Brain microvascular endothelial cell (primary cell): ENCODE results near the gene LTBP3.

Source experiments
- DNase-seq: peaks from one replicate; pipeline ENCODE4 v3.0.0-alpha.2; 2020
- H3K27ac ChIP-seq: fragments of 250-450 bp; sonication (Bioruptor Pico); 2 replicates; pipeline ENCODE4 v1.5.1; 2020; ENCODE audit warnings: mild to moderate bottlenecking, moderate library complexity
- H3K27me3 ChIP-seq: fragments of 250-450 bp; sonication (Bioruptor Pico); replicated peaks from 2 replicates; pipeline ENCODE4 v1.5.1; 2020; ENCODE audit warnings: mild to moderate bottlenecking
- H3K36me3 ChIP-seq: fragments of 250-450 bp; sonication (Bioruptor Pico); replicated peaks from 2 replicates; pipeline ENCODE4 v1.5.1; 2020; ENCODE audit warnings: mild to moderate bottlenecking
- H3K4me3 ChIP-seq: 2 replicates; pipeline ENCODE4 v1.5.1; 2011; ENCODE audit warnings: low read depth, mild to moderate bottlenecking, control low read depth, low read length, moderate library complexity
- in situ Hi-C: cut with HindIII; loops from 2 replicates; pipeline ENCODE4 v1.10.0; 2017; ENCODE audit warnings: low sequenced_read_pairs, low pct_ligation_motif_present
- TF ChIP-seq, protein P1 (sequence below): IDR thresholded peaks from 2 replicates; pipeline ENCODE4 v1.5.1; 2011; ENCODE audit warnings: low read depth, mild to moderate bottlenecking, moderate library complexity, low read length, control low read depth, inconsistent platforms; ENCODE audit errors: missing control alignments

The LTBP3 gene

DNA sequence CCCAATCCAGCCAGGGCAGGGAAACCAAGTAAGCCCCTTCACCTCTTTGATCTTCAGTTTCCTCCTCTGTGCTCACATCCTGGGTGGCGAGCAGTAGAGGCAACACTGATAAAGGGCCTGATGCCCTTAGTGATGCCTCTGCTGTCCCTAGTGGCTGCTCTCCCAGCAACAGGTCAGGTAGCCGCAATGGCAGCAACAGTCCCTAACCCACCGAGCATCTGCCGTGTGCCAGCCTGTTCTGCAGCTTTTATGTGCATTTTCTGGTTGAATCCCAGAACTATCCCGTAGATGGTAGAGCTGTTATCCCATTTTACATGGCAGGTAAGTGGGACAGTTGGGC is 28.0 kb downstream of the LTBP3 start:
- Histone ChIP-seq H3K36me3 (peaks cover 72% of the 10 kb centered on the region), H3K4me3 (no peak overlapping the region), H3K27me3 (no peaks in the 10 kb centered on the region), H3K27ac (no peak overlapping the region)
- TF ChIP-seq, protein P1, sequence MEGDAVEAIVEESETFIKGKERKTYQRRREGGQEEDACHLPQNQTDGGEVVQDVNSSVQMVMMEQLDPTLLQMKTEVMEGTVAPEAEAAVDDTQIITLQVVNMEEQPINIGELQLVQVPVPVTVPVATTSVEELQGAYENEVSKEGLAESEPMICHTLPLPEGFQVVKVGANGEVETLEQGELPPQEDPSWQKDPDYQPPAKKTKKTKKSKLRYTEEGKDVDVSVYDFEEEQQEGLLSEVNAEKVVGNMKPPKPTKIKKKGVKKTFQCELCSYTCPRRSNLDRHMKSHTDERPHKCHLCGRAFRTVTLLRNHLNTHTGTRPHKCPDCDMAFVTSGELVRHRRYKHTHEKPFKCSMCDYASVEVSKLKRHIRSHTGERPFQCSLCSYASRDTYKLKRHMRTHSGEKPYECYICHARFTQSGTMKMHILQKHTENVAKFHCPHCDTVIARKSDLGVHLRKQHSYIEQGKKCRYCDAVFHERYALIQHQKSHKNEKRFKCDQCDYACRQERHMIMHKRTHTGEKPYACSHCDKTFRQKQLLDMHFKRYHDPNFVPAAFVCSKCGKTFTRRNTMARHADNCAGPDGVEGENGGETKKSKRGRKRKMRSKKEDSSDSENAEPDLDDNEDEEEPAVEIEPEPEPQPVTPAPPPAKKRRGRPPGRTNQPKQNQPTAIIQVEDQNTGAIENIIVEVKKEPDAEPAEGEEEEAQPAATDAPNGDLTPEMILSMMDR = peak; percentile 66
- DNase-seq = no peak
- in situ Hi-C loops = no loop called here

DNA sequence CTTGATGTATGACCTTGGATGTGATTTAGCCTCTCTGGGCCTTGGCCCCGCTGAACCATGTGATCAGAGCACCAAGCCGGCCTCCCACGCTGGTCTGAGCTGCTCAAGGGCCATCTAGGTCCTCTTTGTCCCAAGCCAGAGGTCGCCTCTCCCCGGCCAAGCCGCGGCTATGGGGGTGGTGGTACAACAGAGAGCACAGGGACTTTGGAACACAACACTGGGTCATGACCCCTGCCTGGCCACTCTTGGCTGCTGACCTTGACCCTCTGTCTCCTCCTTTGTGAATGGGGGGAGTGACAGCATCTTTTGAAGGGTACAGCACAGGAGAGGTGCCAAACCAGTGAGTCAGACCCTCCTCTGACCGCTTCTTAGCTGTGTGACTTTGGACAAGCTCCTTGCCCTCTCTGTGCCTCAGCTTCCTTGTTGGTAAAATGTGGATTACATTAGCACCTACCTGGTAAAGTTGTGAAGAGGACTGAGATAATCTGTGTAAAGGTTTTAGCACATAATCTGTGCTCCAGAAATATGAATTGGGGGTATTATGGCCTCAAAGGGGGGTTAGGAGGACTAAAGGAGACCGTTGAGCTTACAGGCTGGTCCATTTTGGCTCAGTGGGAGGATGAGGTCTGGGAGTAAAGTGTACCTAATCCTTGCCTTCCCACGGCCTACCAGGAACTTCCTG is 28.5 kb downstream of the LTBP3 start:
- in situ Hi-C loops = no loop called here
- Histone ChIP-seq H3K36me3 (peaks cover 69% of the 10 kb centered on the region), H3K4me3 (no peak overlapping the region), H3K27ac (no peak overlapping the region), H3K27me3 (no peaks in the 10 kb centered on the region)
- DNase-seq = no peak
- TF ChIP-seq, protein P1 = no peak

DNA sequence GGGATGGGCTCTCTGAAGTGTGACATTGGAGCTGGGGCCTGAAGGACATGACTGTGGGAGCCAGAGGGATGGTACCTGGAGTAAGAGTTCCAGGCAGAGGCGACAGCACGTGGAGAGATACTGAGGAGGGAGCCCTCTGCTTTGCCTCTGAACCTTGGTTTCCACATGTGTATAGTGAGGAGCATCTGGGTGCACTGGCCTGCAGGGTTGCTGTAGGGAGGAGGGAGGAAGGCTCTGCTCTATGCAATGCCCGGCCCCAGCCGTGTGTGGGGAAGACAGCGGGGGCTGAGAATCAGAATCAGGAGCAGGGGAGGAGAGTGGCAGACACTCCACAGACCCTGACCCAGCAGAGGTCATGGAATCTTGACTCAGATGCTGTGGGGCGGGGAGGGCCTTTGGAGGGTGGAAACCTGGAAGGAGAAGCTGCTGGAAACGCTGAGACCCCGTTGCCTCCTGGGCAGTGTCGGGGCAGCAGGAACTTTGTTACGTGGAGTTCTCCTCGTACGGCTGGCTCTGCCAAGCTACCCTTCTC is 29.3 kb downstream of the LTBP3 start:
- Histone ChIP-seq H3K36me3 (peaks cover 64% of the 10 kb centered on the region), H3K27me3 (no peaks in the 10 kb centered on the region), H3K27ac (no peak overlapping the region), H3K4me3 (no peak overlapping the region)
- in situ Hi-C loops = no loop called here
- TF ChIP-seq, protein P1 = no peak
- no peak for DNase-seq

DNA sequence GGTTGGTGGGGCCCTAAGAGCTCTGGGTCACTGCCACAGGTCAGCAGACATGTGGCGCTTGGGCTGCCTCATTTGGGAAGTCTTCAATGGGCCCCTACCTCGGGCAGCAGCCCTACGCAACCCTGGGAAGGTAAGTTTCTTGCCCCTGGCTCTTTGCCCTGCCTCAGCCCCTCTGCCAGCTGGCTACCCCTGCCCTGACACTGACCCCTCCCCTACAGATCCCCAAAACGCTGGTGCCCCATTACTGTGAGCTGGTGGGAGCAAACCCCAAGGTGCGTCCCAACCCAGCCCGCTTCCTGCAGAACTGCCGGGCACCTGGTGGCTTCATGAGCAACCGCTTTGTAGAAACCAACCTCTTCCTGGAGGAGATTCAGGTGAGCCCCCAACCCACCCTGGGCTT is 31.4 kb downstream of the LTBP3 start:
- Histone ChIP-seq H3K4me3 (no peak overlapping the region), H3K27me3 (no peaks in the 10 kb centered on the region), H3K36me3 (peaks cover 48% of the 10 kb centered on the region), H3K27ac (no peak overlapping the region)
- TF ChIP-seq, protein P1 = no peak
- no peak for DNase-seq
- in situ Hi-C loops = no loop called here

DNA sequence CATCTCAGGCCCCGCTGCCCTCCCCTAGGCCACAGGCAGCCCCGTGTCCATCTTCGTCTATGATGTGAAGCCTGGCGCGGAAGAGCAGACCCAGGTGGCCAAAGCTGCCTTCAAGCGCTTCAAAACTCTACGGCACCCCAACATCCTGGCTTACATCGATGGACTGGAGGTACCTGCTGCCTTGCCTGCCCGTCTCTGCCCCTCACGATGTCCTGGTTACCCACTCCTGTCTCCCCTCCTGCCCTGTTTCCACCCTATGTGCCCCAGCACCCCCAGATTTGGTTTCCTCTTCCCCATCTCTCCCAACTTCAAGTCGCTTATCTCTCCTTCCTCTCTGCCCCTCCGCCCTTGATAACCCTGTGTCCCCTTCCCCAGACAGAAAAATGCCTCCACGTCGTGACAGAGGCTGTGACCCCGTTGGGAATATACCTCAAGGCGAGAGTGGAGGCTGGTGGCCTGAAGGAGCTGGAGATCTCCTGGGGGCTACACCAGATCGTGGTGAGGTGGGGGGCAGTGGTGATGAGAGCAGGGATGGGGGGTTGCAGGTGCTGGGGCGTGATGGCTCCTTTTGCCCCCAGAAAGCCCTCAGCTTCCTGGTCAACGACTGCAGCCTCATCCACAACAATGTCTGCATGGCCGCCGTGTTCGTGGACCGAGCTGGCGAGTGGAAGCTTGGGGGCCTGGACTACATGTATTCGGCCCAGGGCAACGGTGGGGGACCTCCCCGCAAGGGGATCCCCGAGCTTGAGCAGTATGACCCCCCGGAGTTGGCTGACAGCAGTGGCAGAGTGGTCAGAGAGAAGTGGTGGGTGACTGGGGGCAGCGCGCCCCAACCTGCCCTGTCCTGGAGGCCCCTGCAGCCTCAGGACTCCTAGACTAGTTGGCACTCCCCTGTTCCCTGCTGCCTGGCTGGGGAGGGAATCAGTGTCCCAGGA is 32.3 kb downstream of the LTBP3 start:
- no peak for DNase-seq
- H3K36me3 ChIP-seq = peaks cover 38% of the 10 kb centered on the region
- peak overlapping the region; percentile 86 for H3K4me3 ChIP-seq
- in situ Hi-C loops = no loop called here
- TF ChIP-seq, protein P1 = no peak
- no peaks in the 10 kb centered on the region for H3K27me3 ChIP-seq
- peak overlapping the region; percentile 92 for H3K27ac ChIP-seq
